ENCODE results near the gene ANKRD23. TPM values are rescaled to one million over a fixed set of nuclear protein-coding genes. Genes with fewer than 3 reads are reported as not detected.
A peak's percentile ranks its signal among the peaks of the same experiment; 100 is the strongest.

The ANKRD23 gene
- total and polyA plus RNA-seq, 3 donors from 2014 or later: 5.3 to 7.5 (median 6.8) TPM

DNA sequence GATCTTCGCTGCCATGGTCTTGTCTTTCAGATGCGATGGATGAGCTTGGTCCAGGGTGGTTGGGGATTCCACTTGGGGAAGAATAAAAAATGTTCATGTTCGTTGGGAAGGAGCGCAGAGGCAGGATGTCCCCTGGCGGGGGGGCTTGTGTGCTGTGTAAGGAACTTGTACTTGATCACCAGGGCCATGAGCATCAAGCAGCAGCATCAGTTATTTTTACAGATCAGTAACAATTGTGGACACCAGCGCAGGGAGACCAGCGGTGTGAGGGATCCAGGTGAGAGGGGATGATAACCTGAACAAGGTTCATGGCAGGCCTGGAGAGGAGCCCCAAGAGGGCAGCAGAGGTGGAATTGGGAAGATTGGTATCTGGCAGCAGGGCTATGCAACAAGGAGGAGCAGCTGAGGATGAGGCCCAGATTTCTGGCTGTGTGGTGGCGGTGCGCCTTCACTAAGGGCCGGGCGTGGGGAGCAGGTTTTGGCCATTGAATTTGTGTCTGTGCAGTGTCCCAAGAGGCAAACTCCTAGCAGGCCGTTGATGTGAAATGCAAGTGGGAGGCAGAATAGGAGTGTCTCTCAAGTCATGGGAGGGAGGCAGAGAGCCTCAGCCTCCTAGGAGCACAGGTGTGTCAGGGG, 23.8 kb downstream of the ANKRD23 start:
- Histone ChIP-seq H3K4me1 (peaks cover 20% of the 10 kb centered on the region), H3K27ac (no peak overlapping the region), H3K9me3 (no peaks in the 10 kb centered on the region), H3K27me3 (no peaks in the 10 kb centered on the region), H3K36me3 (ENCODE audit: low read depth, missing control alignments) (no peaks in the 10 kb centered on the region), H3K4me3 (no peak overlapping the region)
- WGBS, 2 donors: 89 to 92% methylated on average over 12 of the region's 12 CpGs
- intact Hi-C loops (cut with DNase I; ENCODE audit: low total_unique reads): loop anchor here (5.0 kb wide), 1 partner anchor 132 kb away; no protein-coding TSS in a partner anchor
- no peak for DNase-seq
- TF ChIP-seq, protein P1, sequence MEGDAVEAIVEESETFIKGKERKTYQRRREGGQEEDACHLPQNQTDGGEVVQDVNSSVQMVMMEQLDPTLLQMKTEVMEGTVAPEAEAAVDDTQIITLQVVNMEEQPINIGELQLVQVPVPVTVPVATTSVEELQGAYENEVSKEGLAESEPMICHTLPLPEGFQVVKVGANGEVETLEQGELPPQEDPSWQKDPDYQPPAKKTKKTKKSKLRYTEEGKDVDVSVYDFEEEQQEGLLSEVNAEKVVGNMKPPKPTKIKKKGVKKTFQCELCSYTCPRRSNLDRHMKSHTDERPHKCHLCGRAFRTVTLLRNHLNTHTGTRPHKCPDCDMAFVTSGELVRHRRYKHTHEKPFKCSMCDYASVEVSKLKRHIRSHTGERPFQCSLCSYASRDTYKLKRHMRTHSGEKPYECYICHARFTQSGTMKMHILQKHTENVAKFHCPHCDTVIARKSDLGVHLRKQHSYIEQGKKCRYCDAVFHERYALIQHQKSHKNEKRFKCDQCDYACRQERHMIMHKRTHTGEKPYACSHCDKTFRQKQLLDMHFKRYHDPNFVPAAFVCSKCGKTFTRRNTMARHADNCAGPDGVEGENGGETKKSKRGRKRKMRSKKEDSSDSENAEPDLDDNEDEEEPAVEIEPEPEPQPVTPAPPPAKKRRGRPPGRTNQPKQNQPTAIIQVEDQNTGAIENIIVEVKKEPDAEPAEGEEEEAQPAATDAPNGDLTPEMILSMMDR (IDR thresholded peaks at IDR 0.05): no peak
- TF ChIP-seq POLR2A (IDR thresholded peaks at IDR 0.05): no peak

DNA sequence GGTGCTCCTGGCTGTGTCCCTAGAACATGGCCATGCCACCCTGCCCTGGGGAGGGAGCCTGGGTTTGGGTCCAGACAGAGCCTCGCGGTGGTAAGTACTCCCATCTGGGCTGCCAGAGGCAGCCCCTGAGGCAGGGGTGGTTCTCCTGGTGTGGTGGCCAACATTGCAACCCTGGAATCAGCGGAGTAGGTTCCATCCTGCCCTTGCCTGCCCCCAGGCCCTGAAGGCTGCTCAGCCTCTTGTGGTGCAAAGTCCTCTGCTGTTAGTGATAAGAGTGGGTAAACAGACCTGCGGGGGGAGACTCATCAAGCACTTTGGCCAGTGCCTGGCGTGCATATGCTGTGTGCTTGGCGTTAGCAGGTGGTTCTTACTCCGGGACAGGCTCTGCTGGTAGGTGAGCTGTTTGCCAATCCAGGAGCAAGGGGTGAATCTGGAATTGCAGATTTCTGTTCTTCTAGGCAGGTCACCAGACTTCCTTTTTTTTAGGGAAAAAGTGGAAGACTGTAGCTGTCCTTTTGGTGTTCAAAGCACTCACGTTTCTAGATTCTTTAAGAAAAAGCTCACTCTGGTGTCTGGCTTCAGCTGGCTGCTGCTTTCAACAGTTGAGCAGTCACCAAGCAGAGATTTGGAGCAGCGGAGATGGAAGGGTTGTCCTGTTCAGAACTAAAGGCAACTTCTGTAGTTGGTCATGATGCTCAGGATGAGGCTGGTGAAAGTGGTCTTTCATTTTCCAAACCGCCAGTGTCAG, 24.5 kb downstream of the ANKRD23 start:
- WGBS, 2 donors: 77 to 90% methylated on average over 4 to 10 of the region's 10 CpGs
- H3K27me3 ChIP-seq: no peaks in the 10 kb centered on the region
- TF ChIP-seq, protein P1 (IDR thresholded peaks at IDR 0.05): no peak
- no peak for TF ChIP-seq POLR2A (IDR thresholded peaks at IDR 0.05)
- H3K9me3 ChIP-seq: no peaks in the 10 kb centered on the region
- intact Hi-C loops (cut with DNase I; ENCODE audit: low total_unique reads): loop anchor here (5.0 kb wide), 1 partner anchor 133 kb away; no protein-coding TSS in a partner anchor
- H3K27ac ChIP-seq: no peak overlapping the region
- H3K36me3 ChIP-seq (ENCODE audit: low read depth, missing control alignments): no peaks in the 10 kb centered on the region
- no peak overlapping the region for H3K4me3 ChIP-seq
- DNase-seq: no peak
- H3K4me1 ChIP-seq: peaks cover 20% of the 10 kb centered on the region

DNA sequence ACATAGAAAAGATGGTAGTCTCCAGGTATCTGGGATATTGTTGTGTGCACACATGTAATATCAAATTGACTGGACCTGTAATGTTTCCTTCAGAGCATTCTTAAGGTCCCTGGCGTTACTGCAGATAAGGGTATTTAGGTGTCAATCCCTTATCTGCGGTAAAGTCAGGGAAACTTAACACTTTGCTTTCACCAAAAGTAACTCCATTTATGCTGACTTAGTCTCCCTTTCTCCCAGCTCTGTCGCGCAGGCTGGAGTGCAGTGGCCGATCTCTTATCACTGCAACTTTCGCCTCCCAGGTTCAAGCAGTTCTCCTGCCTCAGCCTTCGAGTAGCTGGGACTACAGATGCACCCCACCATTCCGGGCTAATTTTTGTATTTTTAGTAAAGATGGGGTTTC, 25.9 kb downstream of the ANKRD23 start:
- H3K9me3 ChIP-seq: no peaks in the 10 kb centered on the region
- no peaks in the 10 kb centered on the region for H3K36me3 ChIP-seq (ENCODE audit: low read depth, missing control alignments)
- H3K4me1 ChIP-seq: peaks cover 20% of the 10 kb centered on the region
- TF ChIP-seq POLR2A (IDR thresholded peaks at IDR 0.05): no peak
- TF ChIP-seq, protein P1 (IDR thresholded peaks at IDR 0.05): no peak
- WGBS, 2 donors: 47 to 60% methylated on average over 8 of the region's 8 CpGs
- H3K27ac ChIP-seq: no peak overlapping the region
- no peak for DNase-seq
- no peaks in the 10 kb centered on the region for H3K27me3 ChIP-seq
- intact Hi-C loops (cut with DNase I; ENCODE audit: low total_unique reads): loop anchor here (5.0 kb wide), 1 partner anchor 134 kb away; no protein-coding TSS in a partner anchor
- H3K4me3 ChIP-seq: no peak overlapping the region

DNA sequence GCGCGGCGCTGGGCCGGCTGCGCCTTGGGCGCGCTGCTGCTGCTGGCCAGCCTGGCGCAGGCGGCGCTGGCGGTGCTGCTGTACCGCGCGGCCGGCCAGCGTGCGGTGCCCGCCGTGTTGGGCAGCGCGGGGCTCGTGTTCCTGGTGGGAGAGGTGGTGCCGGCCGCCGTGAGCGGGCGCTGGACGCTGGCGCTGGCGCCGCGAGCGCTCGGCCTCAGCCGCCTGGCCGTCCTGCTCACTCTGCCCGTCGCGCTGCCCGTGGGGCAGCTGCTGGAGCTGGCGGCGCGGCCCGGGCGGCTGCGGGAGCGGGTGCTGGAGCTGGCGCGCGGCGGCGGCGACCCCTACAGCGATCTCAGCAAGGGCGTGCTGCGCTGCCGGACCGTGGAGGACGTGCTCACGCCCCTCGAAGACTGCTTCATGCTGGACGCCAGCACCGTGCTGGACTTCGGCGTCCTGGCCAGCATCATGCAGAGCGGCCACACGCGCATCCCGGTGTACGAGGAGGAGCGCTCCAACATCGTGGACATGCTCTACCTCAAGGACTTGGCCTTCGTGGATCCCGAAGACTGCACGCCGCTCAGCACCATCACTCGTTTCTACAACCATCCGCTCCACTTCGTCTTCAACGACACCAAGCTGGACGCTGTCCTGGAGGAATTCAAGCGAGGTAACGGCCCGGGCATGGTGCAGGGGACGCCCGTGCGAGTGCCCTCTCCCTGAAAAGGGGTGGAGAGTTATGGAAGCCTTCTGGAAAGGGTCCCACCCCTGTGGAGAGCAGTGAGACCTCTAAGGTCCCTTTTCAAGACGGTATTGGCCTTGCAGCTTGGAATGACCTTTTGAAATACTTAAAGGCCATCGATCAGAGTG, 26.8 kb downstream of the ANKRD23 start:
- TF ChIP-seq POLR2A (IDR thresholded peaks at IDR 0.05): no peak
- TF ChIP-seq, protein P1 (IDR thresholded peaks at IDR 0.05): no peak
- H3K27ac ChIP-seq: peak overlapping the region in 1 of 2 donors; percentile 94
- intact Hi-C loops (cut with DNase I; ENCODE audit: low total_unique reads): loop anchor here (5.0 kb wide), 1 partner anchor 135 kb away; no protein-coding TSS in a partner anchor
- 6 to 14% methylated on average over 23 to 38 of the region's 89 CpGs for WGBS, 2 donors
- H3K4me3 ChIP-seq: peak overlapping the region; percentile 45 to 80
- no peaks in the 10 kb centered on the region for H3K36me3 ChIP-seq (ENCODE audit: low read depth, missing control alignments)
- H3K4me1 ChIP-seq: peaks cover 20% of the 10 kb centered on the region
- H3K27me3 ChIP-seq: no peaks in the 10 kb centered on the region
- no peaks in the 10 kb centered on the region for H3K9me3 ChIP-seq
- DNase-seq: no peak
